ENCODE data around the gene ASB15. TPM values are rescaled to one million over a fixed set of nuclear protein-coding genes. Genes with fewer than 3 reads are reported as not detected.
A peak's percentile ranks its signal among the peaks of the same experiment; 100 is the strongest.

The ASB15 gene
- total RNA-seq, 1 experiment from 2014 or later = 0.12 TPM

DNA sequence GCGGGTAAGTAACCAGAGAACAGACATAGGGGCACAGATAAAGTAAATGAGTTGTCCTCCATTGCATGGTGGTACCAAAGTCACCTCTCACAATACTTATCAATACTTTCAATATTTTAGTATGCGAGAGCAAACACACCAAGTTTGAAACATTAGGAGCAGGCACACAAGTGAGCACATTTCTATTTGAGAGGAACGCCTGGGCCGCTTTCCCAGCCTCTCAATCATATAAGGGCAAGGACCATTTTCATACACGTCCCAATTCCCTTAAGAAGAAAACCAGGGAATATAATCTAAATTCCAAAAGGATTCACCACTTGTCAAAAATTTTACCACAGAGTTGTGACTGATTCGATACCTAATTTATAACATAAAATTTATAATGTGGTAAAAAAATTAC, 61.6 kb downstream of the ASB15 start:
- no peak for DNase-seq (ENCODE audit: low read depth)

DNA sequence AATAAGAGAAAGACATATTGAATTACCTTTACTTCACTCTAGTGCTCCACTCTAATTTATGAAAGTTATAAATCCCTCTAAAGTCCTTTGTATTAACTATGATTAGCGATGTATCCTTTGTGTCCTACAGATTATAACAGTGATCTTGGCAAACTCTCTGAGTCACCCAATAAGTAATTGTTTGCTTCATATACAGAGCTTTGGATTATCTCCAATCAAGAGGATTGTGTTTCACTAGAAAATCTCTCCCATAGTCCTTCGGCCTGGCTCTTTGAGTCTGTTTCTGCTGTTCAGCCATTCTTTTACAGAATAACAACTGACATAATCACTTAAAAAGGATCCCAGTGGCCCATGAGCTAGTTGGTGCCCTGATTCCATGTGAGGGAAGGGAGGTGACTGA, 63.5 kb downstream of the ASB15 start:
- DNase-seq (ENCODE audit: low read depth) = no peak

DNA sequence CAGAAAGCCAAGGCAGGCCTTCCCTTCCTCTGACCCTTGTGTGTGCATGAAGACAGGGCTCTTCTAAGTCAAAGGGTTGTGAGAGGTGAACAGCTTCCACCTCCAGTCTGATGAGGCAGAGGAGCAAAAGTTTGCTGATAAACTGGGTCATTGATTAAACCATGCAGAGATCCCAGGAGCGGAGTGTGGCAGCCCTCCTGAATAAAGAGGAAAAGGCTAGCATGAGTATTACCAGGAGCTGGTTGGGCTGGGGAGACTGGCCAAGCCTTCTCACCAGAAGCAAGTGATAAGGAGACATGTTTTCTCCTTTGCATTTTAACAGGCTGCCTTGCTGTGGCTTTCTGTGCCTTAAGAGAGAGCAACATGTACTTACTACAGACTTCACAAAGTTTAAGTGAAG, 64.3 kb downstream of the ASB15 start:
- no peak for DNase-seq (ENCODE audit: low read depth)

GRCh38 chr7:123666492-123666891, 64.9 kb downstream of the ASB15 start:
- no peak for DNase-seq (ENCODE audit: low read depth)

DNA sequence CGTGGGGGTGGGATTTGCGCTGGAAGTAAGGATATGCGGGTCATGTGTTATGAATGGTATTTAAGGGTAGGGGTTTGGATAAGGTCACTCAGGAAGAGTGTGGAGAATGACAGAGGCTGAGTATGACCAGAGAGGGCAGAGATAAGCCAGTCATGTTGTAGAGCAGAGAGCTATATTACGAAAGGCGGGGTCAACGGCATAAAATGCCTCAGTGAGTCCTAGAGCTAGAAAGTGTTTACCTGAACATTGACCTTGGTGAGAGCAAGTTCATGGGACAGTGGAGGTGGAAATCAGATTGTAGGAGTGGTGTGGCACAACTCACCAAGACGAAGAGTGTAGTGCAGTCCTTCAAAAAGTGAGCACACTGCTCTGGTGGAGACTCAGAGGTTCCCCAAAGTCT, 67.9 kb downstream of the ASB15 start:
- DNase-seq (ENCODE audit: low read depth) = no peak

GRCh38 chr7:123673137-123673732, 71.6 kb downstream of the ASB15 start:
- DNase-seq (ENCODE audit: low read depth) = no peak

DNA sequence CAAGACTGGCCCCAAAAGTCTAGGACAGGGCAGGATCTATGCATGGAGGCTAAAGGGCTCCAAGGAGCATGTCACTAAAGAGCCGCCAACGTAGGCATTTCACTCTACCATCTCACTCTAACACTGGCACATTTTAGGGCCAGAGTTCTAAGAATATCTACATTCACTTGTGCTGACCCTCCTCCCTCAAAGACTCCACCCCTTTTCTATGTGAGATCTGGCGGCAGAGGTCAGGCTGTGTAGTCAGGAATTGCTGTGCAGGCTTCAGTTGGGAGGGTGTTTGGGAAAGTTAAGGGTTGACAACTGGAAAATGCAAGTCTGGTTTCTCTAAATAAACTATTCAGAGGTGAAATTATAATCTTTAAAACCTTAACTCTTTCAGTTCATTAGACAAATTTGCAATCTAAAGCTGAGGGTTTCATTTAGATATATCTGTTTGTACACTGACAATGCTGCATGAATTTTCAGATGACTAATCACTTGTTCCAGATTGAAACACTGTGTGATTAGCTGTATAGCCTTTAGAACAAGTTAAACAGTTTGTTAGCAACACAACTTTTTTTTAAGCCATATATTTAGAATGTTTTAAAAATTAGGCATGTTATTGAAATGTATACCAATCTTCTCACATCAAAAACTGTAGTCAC, 72.3 kb downstream of the ASB15 start:
- no peak for DNase-seq (ENCODE audit: low read depth)

GRCh38 chr7:123674399-123675180, 73.0 kb downstream of the ASB15 start:
- DNase-seq (ENCODE audit: low read depth) = no peak

DNA sequence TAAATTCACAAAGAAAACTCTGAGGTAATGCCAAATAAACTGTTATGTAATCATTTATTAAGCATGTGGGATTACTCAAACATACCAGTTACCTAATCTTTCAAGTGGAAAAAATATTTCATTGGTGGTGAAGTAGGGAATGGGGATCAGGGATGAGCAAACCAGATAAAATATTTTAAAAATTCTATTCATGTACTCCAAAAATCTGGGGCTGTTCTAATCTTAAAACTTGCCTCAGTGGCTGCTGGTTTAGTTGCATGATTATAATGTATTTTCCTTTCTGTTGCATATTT, 73.5 kb downstream of the ASB15 start:
- DNase-seq (ENCODE audit: low read depth) = no peak

DNA sequence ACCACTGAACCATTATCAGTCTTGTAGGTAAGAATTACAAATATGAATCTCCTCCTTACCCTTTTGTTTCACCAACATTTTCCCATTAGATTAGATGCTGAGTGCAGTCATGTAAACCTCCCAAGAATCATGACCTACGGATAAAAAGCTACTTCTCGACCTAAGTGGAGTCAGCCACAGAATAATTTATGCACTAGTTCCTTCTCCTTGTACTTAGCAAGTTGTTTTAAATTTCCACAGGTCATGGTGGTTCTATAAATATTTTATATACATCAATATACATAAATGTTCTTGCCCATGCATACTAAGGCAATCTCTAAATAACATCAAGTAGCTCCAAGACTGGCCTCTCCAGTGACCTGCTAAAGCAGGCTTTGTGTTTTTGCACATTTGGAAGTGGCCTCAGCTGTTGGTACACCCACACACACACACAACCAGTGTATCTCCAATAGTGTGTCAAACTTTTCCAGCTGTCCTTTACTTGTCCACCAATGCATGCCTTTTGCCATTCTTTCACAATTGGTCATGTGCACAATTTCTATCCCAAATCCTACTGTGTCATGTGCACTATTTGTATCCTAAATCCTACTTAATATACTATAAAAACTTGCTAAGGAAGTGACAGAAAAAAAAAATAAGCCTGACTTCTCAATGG, 75.6 kb downstream of the ASB15 start:
- no peak for DNase-seq (ENCODE audit: low read depth)

GRCh38 chr7:123679614-123680013, 78.0 kb downstream of the ASB15 start:
- DNase-seq (ENCODE audit: low read depth) = no peak

DNA sequence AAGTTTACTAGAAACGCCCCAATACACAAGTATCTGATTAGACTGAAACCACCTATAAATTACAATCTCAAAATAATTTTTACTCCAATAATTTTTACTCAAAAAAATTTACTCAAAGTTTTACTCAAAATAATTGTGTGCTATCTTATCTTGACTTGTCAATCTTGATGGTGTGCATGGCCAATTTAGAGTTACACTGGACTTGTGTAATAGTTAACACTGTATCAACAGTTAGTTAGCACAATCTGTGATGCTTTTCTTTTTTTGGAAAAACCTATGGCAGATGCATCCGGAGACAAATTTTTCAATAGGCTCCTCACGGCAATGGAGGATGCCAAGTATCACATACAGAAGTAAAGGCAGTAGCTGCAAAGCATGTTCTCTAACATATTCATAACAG, 79.0 kb downstream of the ASB15 start:
- DNase-seq (ENCODE audit: low read depth) = no peak

GRCh38 chr7:123681561-123681960, 79.9 kb downstream of the ASB15 start:
- no peak for DNase-seq (ENCODE audit: low read depth)

DNA sequence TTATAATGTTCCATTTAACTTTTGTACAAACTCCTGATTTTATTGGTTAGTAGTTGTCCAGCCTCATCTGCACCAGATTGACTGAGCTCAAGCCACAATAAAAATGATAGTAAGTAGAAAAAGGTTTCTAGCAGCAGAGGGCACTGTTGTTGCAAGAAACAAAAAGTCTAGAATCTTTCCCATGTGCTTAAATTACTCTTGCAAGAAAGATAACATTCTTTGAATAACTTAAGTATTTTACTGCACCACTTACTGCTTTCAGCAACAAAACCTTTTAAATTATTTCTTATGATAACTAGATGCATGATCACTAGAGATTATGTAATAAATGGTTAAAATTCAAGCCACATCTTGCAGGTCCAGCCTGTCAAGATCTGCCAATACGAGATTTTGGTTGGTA, 81.1 kb downstream of the ASB15 start:
- DNase-seq (ENCODE audit: low read depth) = peak; percentile 56

- DNase-seq (ENCODE audit: low read depth) = no peak
Measured at GRCh38 chr7:123687161-123687560, 85.5 kb downstream of the ASB15 start.

DNA sequence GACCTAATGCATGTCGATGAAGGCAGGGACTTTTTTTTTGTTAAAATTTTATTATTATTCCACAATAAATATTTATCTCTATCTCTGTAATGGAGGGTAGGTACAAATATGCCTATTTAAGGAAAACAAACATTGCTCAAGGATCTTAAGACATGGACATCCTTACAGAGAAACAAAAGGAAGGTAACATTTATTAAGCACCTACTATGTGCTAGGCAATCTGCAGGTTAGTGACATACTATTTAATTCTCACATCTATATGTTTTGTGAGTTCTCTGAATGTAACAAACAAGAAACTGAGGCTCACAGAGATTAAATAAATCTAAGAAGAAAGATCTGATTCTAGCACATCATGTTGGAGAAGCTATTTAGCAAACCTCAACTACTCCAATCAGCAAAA, 86.1 kb downstream of the ASB15 start:
- no peak for DNase-seq (ENCODE audit: low read depth)

Other genes starting within 250 kb of the ASB15 start
- 0.39 and 1.1 TPM in 2 replicates for gene IQUB, start 67.2 kb upstream of the ASB15 start, total RNA-seq (2014; rRNA removed; shearing (Covaris generic))
- gene NDUFA5, start 44.0 kb upstream of the ASB15 start, total RNA-seq (2014; rRNA removed; shearing (Covaris generic)) = 78.8 and 102 TPM in 2 replicates
- gene LMOD2, start 54.0 kb downstream of the ASB15 start, total RNA-seq (2014; rRNA removed; shearing (Covaris generic)) = not detected in 2 replicates
- 18.3 and 25.8 TPM in 2 replicates for gene WASL, start 147.2 kb downstream of the ASB15 start, total RNA-seq (2014; rRNA removed; shearing (Covaris generic))
- gene HYAL4, start 243.3 kb downstream of the ASB15 start, total RNA-seq (2014; rRNA removed; shearing (Covaris generic)) = not detected in 2 replicates